Upper lobe of left lung (tissue), 4 donors: Measurements from ENCODE around the gene SMAP2.

ENCODE experiments used
- CTCF ChIP-seq, 6 experiments: fragments of 450-650 bp in 4 of 6; fragments of 200-600 bp in 2 of 6; sonication (generic) in 2 of 6; IDR thresholded peaks; one replicate each; pipeline ENCODE4 v1.5.1; 2016 to 2019; ENCODE audit warnings: antibody characterized with exemption in 6 of 6
- EP300 ChIP-seq, 4 donors: sonication (generic); formaldehyde crosslinking; IDR thresholded peaks; one replicate each; pipeline ENCODE4 v1.5.1; 2017; ENCODE audit warnings: antibody characterized with exemption in 4 of 4, control low read depth in 2 of 4
- POLR2AphosphoS5 ChIP-seq, 2 donors: sonication (generic); formaldehyde crosslinking; IDR thresholded peaks; one replicate each; pipeline ENCODE4 v1.5.1; 2017; ENCODE audit warnings: antibody characterized with exemption in 2 of 2

- no peak for TF ChIP-seq EP300 (IDR thresholded peaks at IDR 0.05)
- no peak for TF ChIP-seq CTCF (IDR thresholded peaks at IDR 0.05)
- no peak for TF ChIP-seq POLR2AphosphoS5 (IDR thresholded peaks at IDR 0.05)
Observed at GRCh38 chr1:40454873-40455272, 81.3 kb downstream of the SMAP2 start.
